ENCODE results near the gene FAM227B.

GRCh38 chr15:49287481-49287880 is 333.1 kb downstream of the FAM227B start:
- TF ChIP-seq, protein P1, sequence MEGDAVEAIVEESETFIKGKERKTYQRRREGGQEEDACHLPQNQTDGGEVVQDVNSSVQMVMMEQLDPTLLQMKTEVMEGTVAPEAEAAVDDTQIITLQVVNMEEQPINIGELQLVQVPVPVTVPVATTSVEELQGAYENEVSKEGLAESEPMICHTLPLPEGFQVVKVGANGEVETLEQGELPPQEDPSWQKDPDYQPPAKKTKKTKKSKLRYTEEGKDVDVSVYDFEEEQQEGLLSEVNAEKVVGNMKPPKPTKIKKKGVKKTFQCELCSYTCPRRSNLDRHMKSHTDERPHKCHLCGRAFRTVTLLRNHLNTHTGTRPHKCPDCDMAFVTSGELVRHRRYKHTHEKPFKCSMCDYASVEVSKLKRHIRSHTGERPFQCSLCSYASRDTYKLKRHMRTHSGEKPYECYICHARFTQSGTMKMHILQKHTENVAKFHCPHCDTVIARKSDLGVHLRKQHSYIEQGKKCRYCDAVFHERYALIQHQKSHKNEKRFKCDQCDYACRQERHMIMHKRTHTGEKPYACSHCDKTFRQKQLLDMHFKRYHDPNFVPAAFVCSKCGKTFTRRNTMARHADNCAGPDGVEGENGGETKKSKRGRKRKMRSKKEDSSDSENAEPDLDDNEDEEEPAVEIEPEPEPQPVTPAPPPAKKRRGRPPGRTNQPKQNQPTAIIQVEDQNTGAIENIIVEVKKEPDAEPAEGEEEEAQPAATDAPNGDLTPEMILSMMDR (IDR thresholded peaks at IDR 0.05): no peak
- TF ChIP-seq EP300 (IDR thresholded peaks at IDR 0.05; ENCODE audit: low read depth): no peak
- no peak for TF ChIP-seq POLR2A (IDR thresholded peaks at IDR 0.05)
